HCT116 (cell line): ENCODE results near the gene PLBD2. TPM values are rescaled to one million over a fixed set of nuclear protein-coding genes. Genes with fewer than 3 reads are reported as not detected.

Source experiments
- ATAC-seq: fragments of 200-7000 bp; cut with Tn5 transposase; 2 replicates; pipeline ENCODE4 v1.9.1; 2020; ENCODE audit warnings: mild to moderate bottlenecking, moderate library complexity
- BruUV-seq: library from RNA; stranded (reverse); fragments of 400-500 nt; replicated peaks from 2 replicates; lab custom pipeline; 2021; lab: Mats Ljungman, UMichigan
- CTCF ChIA-PET: fragments of 300-600 bp; sonication (Branson Sonifier 250); formaldehyde crosslinking; loops from one replicate; lab custom pipeline; 2021; ENCODE audit warnings: antibody characterized with exemption; lab: Charles Lee
- POLR2A ChIA-PET: fragments of 300-600, 350-600 bp; sonication (Branson Sonifier 250); formaldehyde crosslinking; loops from one replicate; lab custom pipeline; 2021; ENCODE audit warnings: antibody characterized with exemption; lab: Charles Lee
- RAD21 ChIA-PET, 2 experiments: fragments of 300-600 bp; sonication (Branson Sonifier 250); formaldehyde crosslinking; loops; one replicate each; lab custom pipeline; 2023; ENCODE audit warnings: low total read pairs in 2 of 2; ENCODE audit not compliant: uncharacterized antibody in 2 of 2, unreplicated experiment in 2 of 2, low non-redundant PET in 1 of 2; lab: Charles Lee
- DNase-seq: peaks from one replicate; pipeline ENCODE4 v3.0.0-alpha.2; 2010; ENCODE audit warnings: low read depth, low spot score
- H2AFZ ChIP-seq: fragments of 200-600 bp; shearing (Covaris generic), sonication (generic); 2 replicates; pipeline ENCODE4 v1.6.1; 2017; ENCODE audit warnings: low read depth, mixed run types, mixed read lengths, antibody characterized with exemption, low read length; ENCODE audit not compliant: poor library complexity, severe bottlenecking
- H3K27ac ChIP-seq: 2 replicates; pipeline ENCODE4 v1.5.1; 2012; ENCODE audit warnings: low read depth, low read length
- H3K27me3 ChIP-seq: fragments of 200-600 bp; sonication (generic); 2 replicates; pipeline ENCODE4 v1.6.1; 2016; ENCODE audit warnings: mixed run types, low read length, mixed read lengths; ENCODE audit not compliant: insufficient read depth
- H3K36me3 ChIP-seq, 2 experiments: fragments of 200-500 bp in 1 of 2; fragments of 200-600 bp in 1 of 2; sonication (Bioruptor generic) in 1 of 2; sonication (generic) in 1 of 2; 2 replicates each; pipeline versions ENCODE4 v1.5.1 to v1.6.1; 2014 to 2016; ENCODE audit warnings: low read length in 2 of 2, inconsistent platforms in 1 of 2, mixed read lengths in 1 of 2, mixed run types in 1 of 2; ENCODE audit not compliant: insufficient read depth in 2 of 2, control insufficient read depth in 1 of 2
- H3K4me1 ChIP-seq, 2 experiments: fragments of 200-600 bp in 1 of 2; sonication (generic) in 1 of 2; 2 replicates each; pipeline versions ENCODE4 v1.5.1 to v1.6.1; 2012 to 2017; ENCODE audit warnings: low read length in 2 of 2, inconsistent platforms in 1 of 2, mild to moderate bottlenecking in 1 of 2, mixed read lengths in 1 of 2, mixed run types in 1 of 2, moderate library complexity in 1 of 2; ENCODE audit not compliant: insufficient read depth in 2 of 2, control insufficient read depth in 1 of 2
- H3K4me2 ChIP-seq: fragments of 200-600 bp; sonication (generic); 2 replicates; pipeline ENCODE4 v1.6.1; 2017; ENCODE audit warnings: mixed run types, low read length, mixed read lengths
- H3K4me3 ChIP-seq, 2 experiments: fragments of 200-600 bp in 1 of 2; sonication (generic) in 1 of 2; replicated peaks in 1 of 2; 2 replicates each; pipeline ENCODE4 v1.5.1; 2011 to 2016; ENCODE audit warnings: low read length in 2 of 2, control low read depth in 1 of 2, low read depth in 1 of 2, mild to moderate bottlenecking in 1 of 2, mixed read lengths in 1 of 2, mixed run types in 1 of 2
- H3K79me2 ChIP-seq: fragments of 200-600 bp; sonication (generic); 2 replicates; pipeline ENCODE4 v1.6.1; 2017; ENCODE audit warnings: mild to moderate bottlenecking, mixed run types, low read length, moderate library complexity, mixed read lengths; ENCODE audit not compliant: insufficient read depth
- H3K9ac ChIP-seq: fragments of 200-600 bp; sonication (generic); 2 replicates; pipeline ENCODE4 v1.6.1; 2016; ENCODE audit warnings: low read length, mixed read lengths
- H3K9me2 ChIP-seq: fragments of 200-600 bp; sonication (generic), shearing (Covaris generic); 2 replicates; pipeline ENCODE4 v1.6.1; 2017; ENCODE audit warnings: mixed run types, mild to moderate bottlenecking, moderate library complexity; ENCODE audit not compliant: insufficient read depth
- H3K9me3 ChIP-seq, 2 experiments: fragments of 200-500 bp in 1 of 2; fragments of 200-600 bp in 1 of 2; sonication (Bioruptor generic) in 1 of 2; sonication (generic) in 1 of 2; 2 replicates each; pipeline ENCODE4 v1.6.1; 2014 to 2017; ENCODE audit warnings: low read length in 2 of 2, mixed read lengths in 2 of 2, inconsistent platforms in 1 of 2, low read depth in 1 of 2, mild to moderate bottlenecking in 1 of 2, mixed run types in 1 of 2, moderate library complexity in 1 of 2; ENCODE audit not compliant: control insufficient read depth in 1 of 2, insufficient read depth in 1 of 2
- H4K20me1 ChIP-seq: fragments of 200-600 bp; sonication (generic), shearing (Covaris generic); 2 replicates; pipeline ENCODE4 v1.6.1; 2017; ENCODE audit warnings: mixed run types, mild to moderate bottlenecking, moderate library complexity; ENCODE audit not compliant: insufficient read depth
- CBX3 ChIP-seq: IDR thresholded peaks from 2 replicates; pipeline ENCODE4 v1.6.1; 2012; ENCODE audit warnings: low read depth
- CEBPB ChIP-seq: IDR thresholded peaks from 2 replicates; pipeline ENCODE4 v1.6.1; 2012; ENCODE audit warnings: low read depth
- EZH2 ChIP-seq: fragments of 200-600 bp; sonication (generic); IDR thresholded peaks from 2 replicates; pipeline ENCODE4 v1.6.1; 2017; ENCODE audit warnings: antibody characterized with exemption, mixed run types
- SIN3A ChIP-seq: IDR thresholded peaks from 2 replicates; pipeline ENCODE4 v1.6.1; 2012; ENCODE audit warnings: low read depth
- SP1 ChIP-seq: IDR thresholded peaks from 2 replicates; pipeline ENCODE4 v1.6.1; 2012; ENCODE audit warnings: low read depth
- SRF ChIP-seq: IDR thresholded peaks from 2 replicates; pipeline ENCODE4 v1.6.1; 2012; ENCODE audit warnings: low read depth
- TCF7L2 ChIP-seq: IDR thresholded peaks from 2 replicates; pipeline ENCODE4 v1.7.0; 2011; ENCODE audit warnings: borderline replicate concordance, inconsistent platforms; ENCODE audit not compliant: insufficient read depth, insufficient read length; ENCODE audit errors: extremely low read depth
- ZFX ChIP-seq: fragments of 450-650 bp; IDR thresholded peaks from 2 replicates; pipeline ENCODE4 v1.6.1; 2017
- ZNF274 ChIP-seq: fragments of 200-500 bp; sonication (Bioruptor generic); IDR thresholded peaks from 2 replicates; pipeline ENCODE4 v1.6.1; 2014; ENCODE audit warnings: mild to moderate bottlenecking, low read depth, low read length, inconsistent platforms
- intact Hi-C: fragments of 100-400 bp; cut with micrococcal nuclease; formaldehyde crosslinking; loops from 2 replicates; pipeline ENCODE4 v1.10.0; 2022
- total RNA-seq: library from RNA; stranded (reverse); gene quantifications from one replicate; pipeline ENCODE4 v1.2.1, GENCODE V29; 2021; ENCODE audit not compliant: unreplicated experiment
- TF ChIP-seq, protein P1 (sequence below): IDR thresholded peaks from 2 replicates; pipeline ENCODE4 v1.6.1; 2011; ENCODE audit warnings: mild to moderate bottlenecking, low read length, moderate library complexity; ENCODE audit not compliant: insufficient replicate concordance; ENCODE audit errors: extremely low read depth

The PLBD2 gene
- total RNA-seq, 1 experiment from 2014 or later, result 45.0 TPM

DNA sequence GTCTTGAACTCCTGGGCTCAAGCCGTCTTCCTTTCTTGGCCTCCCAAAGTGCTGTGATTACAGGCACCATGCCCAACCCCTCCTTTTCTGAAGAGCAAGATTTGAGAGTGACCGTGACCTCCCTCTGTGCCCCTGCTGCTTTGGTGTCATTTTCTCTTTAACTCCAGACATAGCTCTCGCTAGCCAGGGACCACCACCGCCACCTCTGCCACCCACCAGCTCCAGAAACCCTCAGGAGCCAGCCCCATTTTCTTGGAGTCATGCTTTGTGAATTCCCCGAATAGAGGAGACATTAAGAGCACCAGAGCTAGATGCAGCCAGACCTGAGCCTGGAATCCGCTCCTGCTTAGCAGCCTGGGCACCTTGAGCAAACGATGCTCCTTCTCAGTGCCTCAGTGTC, 81.9 kb downstream of the PLBD2 start:
- H3K79me2 ChIP-seq, result no peaks in the 10 kb centered on the region
- H2AFZ ChIP-seq, result no peak overlapping the region
- no TSS peak for BruUV-seq
- DNase-seq, result no peak
- ChIA-PET CTCF (interaction anchor here (1.4 to 1.6 kb wide), 2 partner anchors 15 to 21 kb away, joined by 3 to 5 read pairs; no protein-coding TSS in a partner anchor), RAD21 (no interaction called here), POLR2A (no interaction called here)
- no peaks in the 10 kb centered on the region for H3K27me3 ChIP-seq
- H3K9ac ChIP-seq, result no peak overlapping the region
- H3K9me3 ChIP-seq, result no peaks in the 10 kb centered on the region
- H3K36me3 ChIP-seq, result no peaks in the 10 kb centered on the region
- H3K4me2 ChIP-seq, result no peak overlapping the region
- ATAC-seq, result no peak
- intact Hi-C loops, result no loop called here
- no peaks in the 10 kb centered on the region for H3K9me2 ChIP-seq
- TF ChIP-seq ZFX (no peak), CBX3 (no peak), ZNF274 (no peak), EZH2 (no peak), CEBPB (no peak), SP1 (no peak), SIN3A (no peak), TCF7L2 (no peak), SRF (no peak)
- TF ChIP-seq, protein P1, sequence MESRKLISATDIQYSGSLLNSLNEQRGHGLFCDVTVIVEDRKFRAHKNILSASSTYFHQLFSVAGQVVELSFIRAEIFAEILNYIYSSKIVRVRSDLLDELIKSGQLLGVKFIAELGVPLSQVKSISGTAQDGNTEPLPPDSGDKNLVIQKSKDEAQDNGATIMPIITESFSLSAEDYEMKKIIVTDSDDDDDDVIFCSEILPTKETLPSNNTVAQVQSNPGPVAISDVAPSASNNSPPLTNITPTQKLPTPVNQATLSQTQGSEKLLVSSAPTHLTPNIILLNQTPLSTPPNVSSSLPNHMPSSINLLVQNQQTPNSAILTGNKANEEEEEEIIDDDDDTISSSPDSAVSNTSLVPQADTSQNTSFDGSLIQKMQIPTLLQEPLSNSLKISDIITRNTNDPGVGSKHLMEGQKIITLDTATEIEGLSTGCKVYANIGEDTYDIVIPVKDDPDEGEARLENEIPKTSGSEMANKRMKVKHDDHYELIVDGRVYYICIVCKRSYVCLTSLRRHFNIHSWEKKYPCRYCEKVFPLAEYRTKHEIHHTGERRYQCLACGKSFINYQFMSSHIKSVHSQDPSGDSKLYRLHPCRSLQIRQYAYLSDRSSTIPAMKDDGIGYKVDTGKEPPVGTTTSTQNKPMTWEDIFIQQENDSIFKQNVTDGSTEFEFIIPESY, result no peak
- no peak overlapping the region for H3K4me3 ChIP-seq
- H4K20me1 ChIP-seq, result no peaks in the 10 kb centered on the region
- no peak overlapping the region for H3K27ac ChIP-seq
- no peaks in the 10 kb centered on the region for H3K4me1 ChIP-seq

Other genes starting within 250 kb of the PLBD2 start
- 16.0 TPM for gene RASAL1, start 222.8 kb upstream of the PLBD2 start, total RNA-seq
- gene CFAP73, start 208.9 kb upstream of the PLBD2 start, total RNA-seq, result 0.34 TPM
- gene DDX54, start 173.1 kb upstream of the PLBD2 start, total RNA-seq, result 110 TPM
- gene RITA1, start 172.9 kb upstream of the PLBD2 start, total RNA-seq, result 20.7 TPM
- 29.7 TPM for gene TPCN1, start 137.1 kb upstream of the PLBD2 start, total RNA-seq
- gene SLC8B1, start 23.5 kb upstream of the PLBD2 start, total RNA-seq, result 30.9 TPM
- not detected for gene SDS, start 45.3 kb downstream of the PLBD2 start, total RNA-seq
- 19.1 TPM for gene SDSL, start 63.8 kb downstream of the PLBD2 start, total RNA-seq
- 2.4 TPM for gene LHX5, start 113.3 kb downstream of the PLBD2 start, total RNA-seq